ENCODE data around the gene SEMA6B. TPM values are rescaled to one million over a fixed set of nuclear protein-coding genes. Genes with fewer than 3 reads are reported as not detected.

The SEMA6B gene
- total and polyA plus RNA-seq, 3 experiments from 2014 or later = 0.55 to 0.91 TPM; not detected in 1

GRCh38 chr19:4585556-4585955 lies 26.1 kb upstream of the SEMA6B start:
- DNase-seq = no peak
- H3K27me3 Mint-ChIP-seq = peaks cover 42 to 50% of the 10 kb centered on the region in 2 donors
- peak overlapping the region in 1 of 7 donors; percentile 40 for H3K4me3 Mint-ChIP-seq
- H3K27ac ChIP-seq (ENCODE audit: low read depth, low read length) = no peak overlapping the region
- peaks cover 9 to 12% (median 9%) of the 10 kb centered on the region in 3 donors for H3K4me1 Mint-ChIP-seq
- no peaks in the 10 kb centered on the region for H3K9me3 ChIP-seq (ENCODE audit: low read length)
- no peak overlapping the region for H3K4me3 ChIP-seq (ENCODE audit: low read length)
- ChIA-PET CTCF (interaction anchor here (1.2 to 1.3 kb wide), 2 partner anchors 19 to 51 kb away, joined by 3 to 5 read pairs; no protein-coding TSS in a partner anchor), POLR2A (no interaction called here)
- H3K27ac Mint-ChIP-seq = no peak overlapping the region
- H3K4me1 ChIP-seq (ENCODE audit: insufficient read depth, low read length) = no peaks in the 10 kb centered on the region
- H3K9me3 Mint-ChIP-seq = peaks cover 0 to 2% (median 0%) of the 10 kb centered on the region in 5 donors
- H3K36me3 ChIP-seq (ENCODE audit: insufficient read depth, low read length) = no peaks in the 10 kb centered on the region
- peaks cover 36% of the 10 kb centered on the region for H3K27me3 ChIP-seq (ENCODE audit: insufficient read depth, low read length, poor library complexity, severe bottlenecking)
- no peaks in the 10 kb centered on the region for H3K36me3 Mint-ChIP-seq

GRCh38 chr19:4584670-4585460 lies 25.4 kb upstream of the SEMA6B start:
- no peak overlapping the region for H3K4me3 Mint-ChIP-seq
- POLR2A ChIA-PET = no interaction called here
- no peak for DNase-seq
- H3K27ac Mint-ChIP-seq = no peak overlapping the region
- H3K4me3 ChIP-seq (ENCODE audit: low read length) = no peak overlapping the region
- no peaks in the 10 kb centered on the region for H3K9me3 ChIP-seq (ENCODE audit: low read length)
- no peaks in the 10 kb centered on the region for H3K36me3 ChIP-seq (ENCODE audit: insufficient read depth, low read length)
- no peaks in the 10 kb centered on the region for H3K36me3 Mint-ChIP-seq
- no peaks in the 10 kb centered on the region for H3K4me1 ChIP-seq (ENCODE audit: insufficient read depth, low read length)
- CTCF ChIA-PET = interaction anchor here (1.2 to 1.3 kb wide), 2 partner anchors 18 to 51 kb away, joined by 3 to 5 read pairs; no protein-coding TSS in a partner anchor
- H3K27me3 ChIP-seq (ENCODE audit: insufficient read depth, low read length, poor library complexity, severe bottlenecking) = peaks cover 40% of the 10 kb centered on the region
- peaks cover 39 to 47% of the 10 kb centered on the region in 2 donors for H3K27me3 Mint-ChIP-seq
- H3K9me3 Mint-ChIP-seq = no peaks in the 10 kb centered on the region
- H3K4me1 Mint-ChIP-seq = peaks cover 9 to 12% (median 9%) of the 10 kb centered on the region in 3 donors
- H3K27ac ChIP-seq (ENCODE audit: low read depth, low read length) = no peak overlapping the region

- H3K27ac Mint-ChIP-seq = no peak overlapping the region
- H3K27me3 Mint-ChIP-seq = peaks cover 36 to 52% of the 10 kb centered on the region in 2 donors
- Histone ChIP-seq H3K9me3 (ENCODE audit: low read length) (no peaks in the 10 kb centered on the region), H3K4me1 (ENCODE audit: insufficient read depth, low read length) (no peaks in the 10 kb centered on the region), H3K27me3 (ENCODE audit: insufficient read depth, low read length, poor library complexity, severe bottlenecking) (peaks cover 44% of the 10 kb centered on the region), H3K4me3 (ENCODE audit: low read length) (no peak overlapping the region), H3K27ac (ENCODE audit: low read depth, low read length) (no peak overlapping the region), H3K36me3 (ENCODE audit: insufficient read depth, low read length) (no peaks in the 10 kb centered on the region)
- peaks cover 9 to 12% (median 9%) of the 10 kb centered on the region in 3 donors for H3K4me1 Mint-ChIP-seq
- peak overlapping the region in 1 of 7 donors; percentile 68 for H3K4me3 Mint-ChIP-seq
- no peaks in the 10 kb centered on the region for H3K9me3 Mint-ChIP-seq
- no peak for DNase-seq
- ChIA-PET POLR2A (no interaction called here), CTCF (interaction anchor here (2.3 kb wide), 1 partner anchor 52 kb away, joined by 5 read pairs; no protein-coding TSS in a partner anchor)
- H3K36me3 Mint-ChIP-seq = no peaks in the 10 kb centered on the region
Observed at GRCh38 chr19:4583961-4584669, 24.6 kb upstream of the SEMA6B start.

- Mint-ChIP-seq H3K27ac (no peak overlapping the region), H3K4me1 (peaks cover 9 to 12% (median 9%) of the 10 kb centered on the region in 3 donors), H3K9me3 (no peaks in the 10 kb centered on the region), H3K36me3 (no peaks in the 10 kb centered on the region), H3K27me3 (peaks cover 42 to 57% of the 10 kb centered on the region in 2 donors), H3K4me3 (peak overlapping the region in 3 of 7 donors; percentile 29 to 68 (median 45))
- DNase-seq = no peak
- no peaks in the 10 kb centered on the region for H3K36me3 ChIP-seq (ENCODE audit: insufficient read depth, low read length)
- peaks cover 44% of the 10 kb centered on the region for H3K27me3 ChIP-seq (ENCODE audit: insufficient read depth, low read length, poor library complexity, severe bottlenecking)
- no peak overlapping the region for H3K4me3 ChIP-seq (ENCODE audit: low read length)
- POLR2A ChIA-PET = no interaction called here
- H3K9me3 ChIP-seq (ENCODE audit: low read length) = no peaks in the 10 kb centered on the region
- CTCF ChIA-PET = interaction anchor here (2.3 kb wide), 1 partner anchor 53 kb away, joined by 5 read pairs; no protein-coding TSS in a partner anchor
- H3K4me1 ChIP-seq (ENCODE audit: insufficient read depth, low read length) = no peaks in the 10 kb centered on the region
- no peak overlapping the region for H3K27ac ChIP-seq (ENCODE audit: low read depth, low read length)
Observed at GRCh38 chr19:4582980-4583842, 23.7 kb upstream of the SEMA6B start.

- POLR2A ChIA-PET = no interaction called here
- H3K4me3 Mint-ChIP-seq = peak overlapping the region in 5 of 7 donors; percentile 24 to 63 (median 41)
- no peaks in the 10 kb centered on the region for H3K9me3 Mint-ChIP-seq
- Histone ChIP-seq H3K4me3 (ENCODE audit: low read length) (no peak overlapping the region), H3K27ac (ENCODE audit: low read depth, low read length) (no peak overlapping the region), H3K4me1 (ENCODE audit: insufficient read depth, low read length) (no peaks in the 10 kb centered on the region), H3K27me3 (ENCODE audit: insufficient read depth, low read length, poor library complexity, severe bottlenecking) (peaks cover 44% of the 10 kb centered on the region), H3K36me3 (ENCODE audit: insufficient read depth, low read length) (no peaks in the 10 kb centered on the region), H3K9me3 (ENCODE audit: low read length) (no peaks in the 10 kb centered on the region)
- no peak for DNase-seq
- H3K4me1 Mint-ChIP-seq = peaks cover 9 to 12% (median 9%) of the 10 kb centered on the region in 3 donors
- peaks cover 39 to 55% of the 10 kb centered on the region in 2 donors for H3K27me3 Mint-ChIP-seq
- peak overlapping the region in 1 of 8 donors; percentile 13 for H3K27ac Mint-ChIP-seq
- H3K36me3 Mint-ChIP-seq = no peaks in the 10 kb centered on the region
- CTCF ChIA-PET = interaction anchor here (2.3 kb wide), 1 partner anchor 54 kb away, joined by 5 read pairs; no protein-coding TSS in a partner anchor
Observed at GRCh38 chr19:4581666-4582553, 22.4 kb upstream of the SEMA6B start.

GRCh38 chr19:4580961-4581665 lies 21.6 kb upstream of the SEMA6B start:
- H3K4me1 Mint-ChIP-seq = peaks cover 9 to 12% (median 9%) of the 10 kb centered on the region in 3 donors

More at GRCh38 chr19:4580961-4581665, 21.6 kb upstream of the SEMA6B start:
- H3K4me3 Mint-ChIP-seq = peak overlapping the region in 1 of 7 donors; percentile 5
- H3K27ac Mint-ChIP-seq = no peak overlapping the region
- no peak overlapping the region for H3K4me3 ChIP-seq (ENCODE audit: low read length)
- H3K27ac ChIP-seq (ENCODE audit: low read depth, low read length) = no peak overlapping the region
- peaks cover 41% of the 10 kb centered on the region for H3K27me3 ChIP-seq (ENCODE audit: insufficient read depth, low read length, poor library complexity, severe bottlenecking)
- no peaks in the 10 kb centered on the region for H3K36me3 Mint-ChIP-seq
- H3K27me3 Mint-ChIP-seq = peaks cover 40 to 59% of the 10 kb centered on the region in 2 donors
- ChIA-PET CTCF (interaction anchor here (2.4 kb wide), 1 partner anchor 55 kb away, joined by 9 read pairs; no protein-coding TSS in a partner anchor), POLR2A (no interaction called here)
- H3K36me3 ChIP-seq (ENCODE audit: insufficient read depth, low read length) = no peaks in the 10 kb centered on the region
- H3K9me3 ChIP-seq (ENCODE audit: low read length) = no peaks in the 10 kb centered on the region
- DNase-seq = no peak
- H3K4me1 ChIP-seq (ENCODE audit: insufficient read depth, low read length) = no peaks in the 10 kb centered on the region
- no peaks in the 10 kb centered on the region for H3K9me3 Mint-ChIP-seq

All from CD8-positive, alpha-beta memory T cell (primary cell).